HEK293T (cell line): Measurements from ENCODE around the gene IGF2BP1.
"Not testable (repeated sequence)": the region's sequence is repeated elsewhere in the genome, so short reads cannot be mapped to it uniquely, and the experiment has no call there.

Source experiments
- CTCF ChIA-PET: fragments of 350-600 bp; formaldehyde crosslinking; extraction: SDS; loops from one replicate; lab custom pipeline; 2021; ENCODE audit warnings: antibody characterized with exemption, inconsistent platforms; lab: Yijun Ruan, JAX
- POLR2A ChIA-PET: fragments of 350-600 bp; formaldehyde crosslinking; extraction: SDS; loops from one replicate; lab custom pipeline; 2020; ENCODE audit warnings: antibody characterized with exemption, inconsistent platforms; lab: Yijun Ruan, JAX
- DNase-seq: peaks from one replicate; pipeline ENCODE4 v3.0.0; 2012; ENCODE audit warnings: mixed read lengths; ENCODE audit errors: extremely low spot score
- ARNT ChIP-seq: fragments of 450-650 bp; IDR thresholded peaks from 2 replicates; pipeline ENCODE4 v1.6.1; 2017; ENCODE audit warnings: mild to moderate bottlenecking
- BHLHE40 ChIP-seq: fragments of 450-650 bp; IDR thresholded peaks from 2 replicates; pipeline ENCODE4 v1.6.1; 2016; ENCODE audit warnings: mild to moderate bottlenecking, moderate library complexity, borderline replicate concordance
- CTBP1 ChIP-seq: fragments of 450-650 bp; IDR thresholded peaks from 2 replicates; pipeline ENCODE4 v1.6.1; 2016; ENCODE audit warnings: borderline replicate concordance
- ELF4 ChIP-seq: fragments of 450-650 bp; IDR thresholded peaks from 2 replicates; pipeline ENCODE4 v1.6.1; 2017; ENCODE audit warnings: antibody characterized with exemption
- FOXA1 ChIP-seq: fragments of 450-650 bp; IDR thresholded peaks from 2 replicates; pipeline ENCODE4 v1.6.1; 2016; ENCODE audit warnings: mild to moderate bottlenecking
- FOXK2 ChIP-seq: fragments of 450-650 bp; IDR thresholded peaks from 2 replicates; pipeline ENCODE4 v1.6.1; 2016; ENCODE audit warnings: mild to moderate bottlenecking
- FOXM1 ChIP-seq: fragments of 450-650 bp; IDR thresholded peaks from 2 replicates; pipeline ENCODE4 v1.6.1; 2017; ENCODE audit warnings: mild to moderate bottlenecking, borderline replicate concordance
- HDGF ChIP-seq: fragments of 450-650 bp; IDR thresholded peaks from 2 replicates; pipeline ENCODE4 v1.6.1; 2017; ENCODE audit warnings: antibody characterized with exemption, borderline replicate concordance
- L3MBTL2 ChIP-seq: fragments of 450-650 bp; conservative IDR thresholded peaks from 2 replicates; pipeline ENCODE4 v1.6.1; 2016; ENCODE audit warnings: mild to moderate bottlenecking
- LEF1 ChIP-seq: fragments of 450-650 bp; IDR thresholded peaks from 2 replicates; pipeline ENCODE4 v1.6.1; 2017; ENCODE audit warnings: mild to moderate bottlenecking, borderline replicate concordance
- NFRKB ChIP-seq: fragments of 450-650 bp; IDR thresholded peaks from 2 replicates; pipeline ENCODE4 v1.6.1; 2016; ENCODE audit warnings: mild to moderate bottlenecking, moderate library complexity
- SP1 ChIP-seq: fragments of 450-650 bp; IDR thresholded peaks from 2 replicates; pipeline ENCODE4 v1.6.1; 2017
- SUZ12 ChIP-seq: fragments of 450-650 bp; IDR thresholded peaks from 2 replicates; pipeline ENCODE4 v1.6.1; 2016; ENCODE audit warnings: mild to moderate bottlenecking
- TARDBP ChIP-seq: fragments of 450-650 bp; IDR thresholded peaks from 2 replicates; pipeline ENCODE4 v1.6.1; 2016
- ZNF384 ChIP-seq: fragments of 450-650 bp; IDR thresholded peaks from 2 replicates; pipeline ENCODE4 v1.6.1; 2016
- TF ChIP-seq, protein P1 (sequence below): fragments of 450-650 bp; IDR thresholded peaks from 2 replicates; pipeline ENCODE4 v1.6.1; 2016

IGF2BP1 gene

DNA sequence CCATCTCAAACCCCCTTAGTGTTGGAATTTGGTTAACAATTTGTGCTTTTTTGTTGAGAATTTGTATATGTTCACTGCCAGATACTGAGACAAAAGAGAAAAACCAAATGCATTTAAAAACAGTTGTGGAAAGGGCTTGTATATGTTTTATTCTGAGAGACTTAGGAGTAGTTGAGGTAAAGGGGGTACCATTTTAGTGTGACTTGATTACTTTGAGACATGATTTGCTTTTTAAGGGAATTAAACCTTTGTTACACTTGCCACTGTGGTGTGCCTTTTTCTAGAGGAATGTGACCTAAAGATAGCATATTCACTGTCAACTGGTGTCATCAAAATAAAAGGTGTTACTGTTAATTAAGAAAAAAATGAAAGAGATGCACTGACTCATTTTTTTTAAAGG, 4.5 kb downstream of the IGF2BP1 start:
- DNase-seq = no peak
- ChIA-PET CTCF (no interaction called here), POLR2A (no interaction called here)
- TF ChIP-seq BHLHE40 (no peak), SUZ12 (no peak), TARDBP (no peak), SP1 (no peak), NFRKB (no peak), FOXK2 (no peak), L3MBTL2 (no peak), HDGF (no peak), ZNF384 (no peak), FOXM1 (no peak), ELF4 (no peak), FOXA1 (no peak), LEF1 (no peak), ARNT (no peak), CTBP1 (no peak)
- TF ChIP-seq, protein P1, sequence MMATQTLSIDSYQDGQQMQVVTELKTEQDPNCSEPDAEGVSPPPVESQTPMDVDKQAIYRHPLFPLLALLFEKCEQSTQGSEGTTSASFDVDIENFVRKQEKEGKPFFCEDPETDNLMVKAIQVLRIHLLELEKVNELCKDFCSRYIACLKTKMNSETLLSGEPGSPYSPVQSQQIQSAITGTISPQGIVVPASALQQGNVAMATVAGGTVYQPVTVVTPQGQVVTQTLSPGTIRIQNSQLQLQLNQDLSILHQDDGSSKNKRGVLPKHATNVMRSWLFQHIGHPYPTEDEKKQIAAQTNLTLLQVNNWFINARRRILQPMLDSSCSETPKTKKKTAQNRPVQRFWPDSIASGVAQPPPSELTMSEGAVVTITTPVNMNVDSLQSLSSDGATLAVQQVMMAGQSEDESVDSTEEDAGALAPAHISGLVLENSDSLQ = no peak

DNA sequence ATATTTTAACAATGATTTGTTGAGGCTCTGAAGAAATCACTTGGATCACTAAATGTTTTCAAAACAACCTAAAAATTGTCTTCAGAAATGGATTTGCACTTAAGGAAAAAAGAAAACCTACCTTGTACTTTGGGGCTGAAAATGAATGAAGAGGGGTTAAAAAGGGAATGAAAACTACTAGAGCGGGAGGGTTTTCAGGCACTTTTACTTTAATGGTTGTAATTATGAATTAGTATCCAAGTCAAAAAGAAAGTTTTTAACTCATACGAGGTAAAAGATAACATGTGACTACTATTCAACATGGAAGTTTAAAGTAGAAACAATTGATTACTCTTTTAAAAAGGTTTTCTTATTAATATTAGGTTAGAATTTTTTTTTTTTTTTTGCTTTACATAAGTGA, 5.1 kb downstream of the IGF2BP1 start:
- POLR2A ChIA-PET = interaction anchor here (0.6 kb wide), 1 partner anchor 353 kb away, joined by 4 read pairs; no protein-coding TSS in a partner anchor
- DNase-seq = no peak
- CTCF ChIA-PET = no interaction called here
- TF ChIP-seq CTBP1 (no peak), SUZ12 (no peak), FOXM1 (no peak)

DNA sequence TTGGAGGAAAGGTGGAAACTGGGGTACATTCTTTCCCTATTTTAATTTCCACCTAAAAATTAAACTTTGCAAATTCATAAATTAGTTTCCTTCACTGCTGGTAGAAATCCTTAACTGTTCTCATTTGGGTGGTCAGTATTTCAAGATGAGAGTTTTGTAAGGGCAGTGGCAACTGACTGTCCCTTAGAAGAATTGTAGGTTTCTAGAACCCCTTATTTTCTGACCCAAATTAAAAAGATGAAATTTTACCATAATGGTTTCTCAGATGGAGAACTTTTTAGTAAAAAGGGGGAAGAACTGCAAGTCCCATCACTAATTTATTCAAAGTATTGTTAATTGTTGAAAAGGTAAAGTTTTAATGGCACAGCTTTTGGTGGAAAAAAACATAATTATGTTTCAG, 5.6 kb downstream of the IGF2BP1 start:
- ChIA-PET CTCF (no interaction called here), POLR2A (interaction anchor here (0.6 kb wide), 1 partner anchor 354 kb away, joined by 4 read pairs; no protein-coding TSS in a partner anchor)
- DNase-seq = no peak
- TF ChIP-seq, protein P1 = no peak
- TF ChIP-seq FOXK2 (no peak), FOXM1 (no peak), HDGF (no peak), SUZ12 (no peak), ZNF384 (no peak), SP1 (no peak), TARDBP (no peak), LEF1 (no peak)

DNA sequence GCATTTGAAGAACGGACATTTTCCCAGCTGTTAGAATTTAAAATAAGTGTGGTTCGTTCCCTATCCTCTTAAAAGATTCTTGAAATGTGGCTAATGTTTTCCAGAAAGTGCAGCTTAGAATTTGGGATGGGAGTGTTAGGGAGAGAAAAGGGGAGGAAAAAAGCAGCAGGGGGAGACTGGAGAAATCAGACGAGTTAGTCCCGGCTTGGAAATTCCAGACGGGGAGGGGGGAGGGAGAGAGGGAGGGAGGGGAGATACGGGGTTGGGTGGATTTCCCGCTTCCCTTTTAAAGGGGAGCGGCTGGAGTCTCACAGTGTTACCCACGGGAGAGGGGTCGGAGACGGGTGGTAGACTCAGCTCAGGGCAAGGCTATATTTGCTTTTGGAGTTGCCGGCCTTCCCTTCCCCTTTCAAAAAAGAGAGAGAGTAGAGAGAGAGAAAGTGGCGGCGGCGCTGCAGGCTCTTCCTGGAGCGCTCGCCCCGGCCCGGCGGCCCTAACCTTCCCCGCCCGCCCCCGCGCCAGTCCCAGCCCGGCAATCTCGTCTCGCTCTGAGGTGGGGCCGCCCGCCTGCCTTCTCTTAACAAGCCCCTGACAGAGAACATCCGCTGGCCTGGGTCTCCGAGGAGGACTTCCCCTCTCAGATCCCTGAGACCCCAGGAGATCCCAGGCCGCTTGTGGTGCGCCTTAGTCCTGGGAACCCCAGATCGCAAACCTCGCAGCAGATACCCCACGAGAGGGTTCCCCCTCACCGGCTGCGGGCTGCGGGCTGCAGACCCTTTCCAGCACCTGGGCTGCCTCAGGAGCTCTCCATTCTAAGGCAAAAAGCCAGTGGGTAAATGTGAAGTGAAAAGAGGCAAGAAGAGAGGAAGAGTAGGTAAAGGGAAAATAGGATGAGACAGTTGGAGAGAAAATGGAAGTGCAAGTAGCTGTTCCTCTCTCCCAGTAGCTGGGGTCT, 6.6 kb downstream of the IGF2BP1 start:
- TF ChIP-seq ELF4 = no peak
- DNase-seq = no peak
- ChIA-PET CTCF (interaction anchor here (0.6 to 1.6 kb wide), 2 partner anchors 29 to 1468 kb away, joined by 3 to 6 read pairs; no protein-coding TSS in a partner anchor), POLR2A (interaction anchor here (0.7 to 1.2 kb wide), 3 partner anchors 8 to 59 kb away, joined by 3 to 5 read pairs (median 3); partner anchors contain the start of gene SNF8)

DNA sequence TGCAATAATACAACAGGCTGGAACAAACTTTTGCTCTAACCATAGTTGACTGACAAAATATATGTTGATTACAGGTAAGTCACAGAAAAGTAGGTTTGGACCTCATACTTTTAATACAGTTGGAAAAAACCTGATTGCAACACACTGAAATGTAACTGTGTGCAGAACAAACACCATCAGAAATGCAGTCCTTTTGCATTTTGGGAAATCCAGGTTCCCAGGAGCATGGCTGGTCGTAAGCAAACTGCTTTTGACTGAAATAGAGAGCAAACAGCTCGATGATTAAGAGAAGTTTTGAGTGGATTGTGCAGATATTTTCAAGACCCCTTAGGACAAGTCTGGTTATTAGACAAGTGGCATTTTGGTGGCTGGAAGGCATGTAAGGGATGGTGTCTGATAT, 8.0 kb downstream of the IGF2BP1 start:
- CTCF ChIA-PET = interaction anchor here (0.9 to 1.6 kb wide), 2 partner anchors 27 to 51 kb away, joined by 4 to 6 read pairs; no protein-coding TSS in a partner anchor

DNA sequence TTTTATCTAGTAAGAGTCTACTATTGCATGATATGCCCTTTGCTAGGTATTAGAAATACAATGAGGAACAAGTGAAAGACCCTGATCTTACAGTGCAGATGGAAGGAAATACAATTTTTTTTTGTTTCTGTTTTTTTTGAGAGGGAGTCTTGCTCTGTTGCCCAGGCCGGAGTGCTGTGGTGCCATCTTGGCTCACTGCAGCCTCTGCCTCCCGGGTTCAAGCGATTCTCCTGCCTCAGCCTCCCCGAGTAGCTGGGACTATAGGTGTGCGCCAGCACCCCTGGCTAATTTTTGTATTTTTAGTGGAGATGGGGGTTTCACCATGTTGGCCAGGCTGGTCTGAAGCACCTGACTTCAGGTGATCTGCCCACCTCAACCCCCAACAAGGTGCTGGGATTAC, 11.7 kb downstream of the IGF2BP1 start:
- POLR2A ChIA-PET = interaction anchor here (3.0 kb wide), 1 partner anchor 12 kb away, joined by 16 read pairs; the partner anchor contains the start of gene IGF2BP1
- DNase-seq = not testable (repeated sequence)
- CTCF ChIA-PET = interaction anchor here (0.6 kb wide), 1 partner anchor 22 kb away, joined by 4 read pairs; no protein-coding TSS in a partner anchor

More for the DNA sequence above, 8.0 kb downstream of the IGF2BP1 start:
- POLR2A ChIA-PET = no interaction called here
- no peak for DNase-seq
- no peak for TF ChIP-seq TARDBP
- TF ChIP-seq BHLHE40 = no peak

DNA sequence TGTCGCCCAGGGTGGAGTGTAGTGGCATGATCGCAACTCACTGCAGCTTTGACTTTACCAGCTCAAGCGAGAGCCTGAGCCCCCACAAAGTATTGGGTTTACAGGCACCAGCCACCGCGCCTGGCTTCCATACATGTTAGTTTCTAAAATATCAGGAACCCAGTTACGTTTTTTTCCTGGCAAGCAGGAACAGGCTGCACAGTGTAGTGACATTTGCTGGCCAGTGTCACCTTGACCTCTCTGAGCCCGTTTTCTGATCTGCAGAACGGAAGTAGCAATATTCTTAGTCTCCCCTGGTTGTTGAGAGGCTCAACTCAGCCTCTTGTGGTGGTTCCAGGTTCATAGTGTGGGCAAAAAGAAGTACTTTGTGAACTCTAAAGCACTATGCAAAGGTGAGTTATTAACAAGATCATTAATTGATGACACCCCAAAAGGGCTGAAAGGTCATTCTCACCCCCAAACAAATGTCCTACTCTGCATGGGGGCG, 15.6 kb downstream of the IGF2BP1 start:
- POLR2A ChIA-PET = interaction anchor here (1.3 to 2.7 kb wide), 2 partner anchors 16 to 179 kb away, joined by 3 to 13 read pairs; partner anchors contain the start of gene IGF2BP1
- CTCF ChIA-PET = interaction anchor here (0.5 to 0.7 kb wide), 2 partner anchors 12 to 39 kb away, joined by 3 read pairs; no protein-coding TSS in a partner anchor
- no peak for DNase-seq
- no peak for TF ChIP-seq TARDBP
- TF ChIP-seq ZNF384 = no peak
- TF ChIP-seq NFRKB = no peak
- no peak for TF ChIP-seq FOXM1
